Upper lobe of left lung (tissue), 4 donors: ENCODE measurements around the gene TMEM273.

Source experiments
- CTCF ChIP-seq, 6 experiments: fragments of 450-650 bp in 4 of 6; fragments of 200-600 bp in 2 of 6; sonication (generic) in 2 of 6; IDR thresholded peaks; one replicate each; pipeline ENCODE4 v1.5.1; 2016 to 2019; ENCODE audit warnings: antibody characterized with exemption in 6 of 6
- EP300 ChIP-seq, 4 donors: sonication (generic); formaldehyde crosslinking; IDR thresholded peaks; one replicate each; pipeline ENCODE4 v1.5.1; 2017; ENCODE audit warnings: antibody characterized with exemption in 4 of 4, control low read depth in 2 of 4
- POLR2A ChIP-seq, 4 donors: fragments of 450-650 bp; IDR thresholded peaks; one replicate each; pipeline ENCODE4 v1.5.1; 2016 to 2017; ENCODE audit warnings: antibody characterized with exemption in 4 of 4, mild to moderate bottlenecking in 2 of 4
- POLR2AphosphoS5 ChIP-seq, 2 donors: sonication (generic); formaldehyde crosslinking; IDR thresholded peaks; one replicate each; pipeline ENCODE4 v1.5.1; 2017; ENCODE audit warnings: antibody characterized with exemption in 2 of 2

- TF ChIP-seq EP300 (IDR thresholded peaks at IDR 0.05) (no peak), CTCF (IDR thresholded peaks at IDR 0.05) (no peak), POLR2AphosphoS5 (IDR thresholded peaks at IDR 0.05) (no peak), POLR2A (IDR thresholded peaks at IDR 0.05) (no peak)
Observed at GRCh38 chr10:49222170-49222569, 34.0 kb upstream of the TMEM273 start.
